Mammary epithelial cell (primary cell): ENCODE results near the gene ZNF565.

ENCODE experiments used
- CTCF ChIP-seq, 2 donors: IDR thresholded peaks in 1 of 2; conservative IDR thresholded peaks in 1 of 2; 2 replicates each; pipeline ENCODE4 v1.5.1; 2011 to 2012; ENCODE audit warnings: inconsistent platforms in 2 of 2, low read length in 2 of 2, mild to moderate bottlenecking in 2 of 2, control low read depth in 1 of 2, low read depth in 1 of 2; ENCODE audit not compliant: insufficient read depth in 1 of 2; ENCODE audit errors: extremely low read depth in 1 of 2
- EZH2 ChIP-seq: IDR thresholded peaks from 2 replicates; pipeline ENCODE4 v1.6.1; 2012; ENCODE audit warnings: low read length, inconsistent platforms, borderline replicate concordance

- no peak for TF ChIP-seq CTCF (conservative IDR thresholded peaks at IDR 0.05 in 1 of 2, IDR thresholded peaks at IDR 0.05 in 1 of 2; ENCODE audit: extremely low read depth in 1 of 2, insufficient read depth in 1 of 2, low read depth in 1 of 2, low read length in 2 of 2)
- no peak for TF ChIP-seq EZH2
These were observed 37.6 kb upstream of the ZNF565 start for GRCh38 chr19:36252047-36252446.
